Occipital lobe (tissue), 2 donors: ENCODE measurements around the gene ATP10B. TPM values are rescaled to one million over a fixed set of nuclear protein-coding genes. Genes with fewer than 3 reads are reported as not detected.
"Not testable (repeated sequence)": the region's sequence is repeated elsewhere in the genome, so short reads cannot be mapped to it uniquely, and the experiment has no call there.

Source experiments
- DNase-seq: peaks from one replicate; lab custom pipeline; 2025; lab: John Stamatoyannopoulos, UW
- total RNA-seq: library from RNA; depleted of rRNA; stranded (reverse); fragments of >200 nt; gene quantifications from one replicate; pipeline ENCODE4 v1.2.3, GENCODE V29; 2014

ATP10B gene
- total RNA-seq, result 4.7 TPM

GRCh38 chr5:160852049-160852448 is at the start of gene ATP10B:
TSS of gene ATP10B (minus strand) at chr5:160852211. CDS start at chr5:160688074, 164,137 bp downstream.
- DNase-seq, result no peak

- DNase-seq, result no peak
Measured at GRCh38 chr5:160901656-160902055, 49.6 kb upstream of the ATP10B start.

- DNase-seq, result no peak
Measured at GRCh38 chr5:160899735-160900134, 47.7 kb upstream of the ATP10B start.

GRCh38 chr5:160893180-160893964 is 41.4 kb upstream of the ATP10B start:
- DNase-seq, result not testable (repeated sequence)

- no peak for DNase-seq
Measured at GRCh38 chr5:160887780-160888179, 35.8 kb upstream of the ATP10B start.

GRCh38 chr5:160873560-160874200 is 21.7 kb upstream of the ATP10B start:
- not testable (repeated sequence) for DNase-seq

GRCh38 chr5:160869989-160870521 is 18.0 kb upstream of the ATP10B start:
- no peak for DNase-seq

GRCh38 chr5:160867976-160868375 is 16.0 kb upstream of the ATP10B start:
- no peak for DNase-seq

- no peak for DNase-seq
Measured at GRCh38 chr5:160851451-160851850, 560 bp downstream of the ATP10B start.

GRCh38 chr5:160850421-160850820 is 1.6 kb downstream of the ATP10B start:
- DNase-seq, result no peak

GRCh38 chr5:160847526-160848085 is 4.4 kb downstream of the ATP10B start:
- no peak for DNase-seq

- DNase-seq, result no peak
Measured at GRCh38 chr5:160846642-160847041, 5.4 kb downstream of the ATP10B start.

- DNase-seq, result no peak
Measured at GRCh38 chr5:160844177-160844576, 7.8 kb downstream of the ATP10B start.

- no peak for DNase-seq
Measured at GRCh38 chr5:160843240-160843639, 8.8 kb downstream of the ATP10B start.

- DNase-seq, result no peak
Measured at GRCh38 chr5:160837749-160838593, 14.0 kb downstream of the ATP10B start.

GRCh38 chr5:160837211-160837610 is 14.8 kb downstream of the ATP10B start:
- no peak for DNase-seq

- no peak for DNase-seq
Measured at GRCh38 chr5:160835818-160836528, 16.0 kb downstream of the ATP10B start.

- DNase-seq, result no peak
Measured at GRCh38 chr5:160835376-160835775, 16.6 kb downstream of the ATP10B start.

GRCh38 chr5:160833806-160834205 is 18.2 kb downstream of the ATP10B start:
- DNase-seq, result no peak

GRCh38 chr5:160831801-160832200 is 20.2 kb downstream of the ATP10B start:
- no peak for DNase-seq
